GM21390 (cell line): ENCODE measurements around the gene WWTR1.

ENCODE experiments used
- ATAC-seq: cut with Tn5 transposase; IDR thresholded peaks from one replicate; pipeline ENCODE4 v1.9.1; 2021; ENCODE audit not compliant: unreplicated experiment

The WWTR1 gene

DNA sequence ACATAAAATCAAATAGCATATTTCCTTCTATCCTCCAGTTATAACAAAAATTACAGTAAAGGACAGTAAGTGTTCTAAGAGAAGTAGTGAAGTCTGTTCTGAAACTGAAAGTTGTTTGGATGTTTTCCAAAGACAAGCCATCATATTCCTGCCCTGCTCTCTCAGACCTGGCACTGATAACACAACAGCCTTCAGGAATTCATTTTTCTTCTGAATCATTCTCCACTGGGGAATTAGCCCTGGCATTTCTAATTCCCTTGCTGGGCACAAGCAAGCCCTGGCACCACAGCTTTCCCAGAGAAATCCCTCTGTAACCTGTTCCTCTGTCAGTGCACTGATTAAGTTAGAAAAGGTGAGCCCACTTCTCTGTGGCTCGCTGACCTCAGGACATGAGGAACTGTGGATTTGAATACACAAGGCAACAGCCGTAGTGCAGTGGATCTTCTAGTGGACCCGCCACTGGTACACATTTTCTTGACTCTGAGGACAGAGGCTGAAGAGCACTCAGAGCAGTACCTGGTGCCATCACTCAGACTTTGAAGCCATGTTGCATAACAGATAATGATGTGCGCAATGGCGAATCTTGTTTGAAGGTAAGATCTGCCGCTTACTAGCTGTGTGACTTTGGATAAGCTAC lies 61.6 kb downstream of the WWTR1 start:
- ATAC-seq: no peak

- no peak for ATAC-seq
Observed at GRCh38 chr3:149593418-149594160, 64.2 kb downstream of the WWTR1 start.

- no peak for ATAC-seq
Observed at GRCh38 chr3:149592758-149593240, 65.0 kb downstream of the WWTR1 start.

DNA sequence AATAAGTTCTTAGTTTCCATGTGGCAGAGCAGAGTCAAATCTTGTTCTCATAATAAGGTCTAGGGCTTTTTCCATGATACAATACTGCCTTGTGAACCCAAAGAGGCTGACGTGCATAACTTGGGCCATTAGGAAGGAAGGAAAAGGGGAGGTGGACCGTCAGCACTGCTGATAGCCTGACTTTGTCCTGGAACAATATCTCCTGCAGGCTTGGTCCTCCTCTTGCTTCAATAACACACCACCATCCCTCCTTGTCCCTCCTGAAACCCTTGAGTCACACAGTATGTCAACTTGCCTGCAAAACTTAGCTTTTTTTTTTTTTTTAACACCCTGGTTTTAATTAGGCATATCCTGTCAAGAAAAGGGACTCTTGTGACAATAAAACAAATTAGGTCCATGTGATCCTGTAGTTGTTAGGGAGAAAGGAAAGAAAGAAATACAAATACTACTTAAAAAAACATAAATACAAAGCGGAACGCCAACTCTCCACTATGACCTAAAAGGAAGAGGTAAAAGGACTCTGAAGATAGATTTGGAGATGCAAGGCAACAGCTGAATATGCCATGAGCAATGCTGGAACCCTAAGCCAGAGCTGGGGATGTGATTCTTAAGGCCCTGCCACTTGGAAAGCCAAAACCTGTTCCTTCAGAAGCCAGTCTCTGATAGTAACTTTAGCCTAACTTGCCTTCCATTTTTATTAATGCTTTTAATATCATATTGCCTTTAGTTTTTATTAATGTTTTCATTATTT lies 67.0 kb downstream of the WWTR1 start:
- no peak for ATAC-seq

DNA sequence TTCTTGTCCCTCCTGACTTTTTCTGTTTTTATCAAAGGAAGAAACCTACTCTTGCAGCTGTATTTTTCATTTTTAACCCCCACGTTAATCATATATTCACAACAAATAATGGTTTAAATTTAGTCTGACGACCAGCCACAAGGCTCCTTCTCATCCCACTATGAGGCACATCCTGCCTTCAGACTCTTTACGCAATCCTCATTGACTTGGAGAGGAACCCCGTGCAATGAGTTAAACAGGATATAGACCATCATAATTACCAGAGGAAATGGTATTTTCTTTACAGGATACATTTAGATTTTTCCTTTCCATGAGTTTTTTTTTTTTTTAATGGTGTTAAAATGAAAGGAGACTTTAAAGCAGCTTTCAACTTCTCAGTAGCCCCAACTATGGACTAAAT lies 68.5 kb downstream of the WWTR1 start:
- ATAC-seq: no peak

DNA sequence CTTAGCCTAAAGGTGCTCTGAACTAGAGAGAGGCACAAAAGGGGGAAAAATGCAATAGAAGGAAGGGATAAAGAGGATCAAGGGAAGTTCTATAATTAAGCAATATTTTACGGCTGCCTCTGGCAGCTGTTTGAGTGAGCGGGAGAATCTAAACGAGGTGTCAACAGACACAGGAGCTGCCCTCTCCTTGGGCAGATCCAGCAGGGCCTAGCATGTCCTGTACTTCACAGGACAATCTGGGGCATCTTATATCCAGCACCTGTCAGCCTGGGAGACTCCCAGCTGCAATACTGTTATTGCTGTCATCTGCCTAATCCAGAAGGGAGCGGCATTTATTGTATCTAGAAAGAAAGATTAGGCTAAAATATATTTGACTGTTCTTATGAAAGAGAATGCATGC lies 68.9 kb downstream of the WWTR1 start:
- no peak for ATAC-seq

DNA sequence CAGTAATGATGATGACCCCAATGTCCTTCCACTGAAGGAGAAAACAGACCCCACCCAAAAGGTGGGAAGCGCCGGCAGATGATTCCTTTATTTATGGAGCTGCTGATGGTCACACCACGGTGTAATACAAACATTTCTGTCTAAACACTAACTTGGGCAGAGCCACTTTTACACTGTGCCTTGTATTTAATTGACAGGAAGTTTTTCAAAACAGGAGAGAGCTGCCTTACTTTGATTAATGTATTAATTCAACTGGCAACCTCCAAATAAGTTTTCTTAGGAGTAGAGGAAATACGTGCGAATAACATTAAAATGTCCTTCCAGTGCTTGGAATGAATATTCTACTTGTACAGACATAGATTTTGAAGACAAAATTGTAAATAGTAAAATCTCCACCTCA lies 70.4 kb downstream of the WWTR1 start:
- no peak for ATAC-seq

GRCh38 chr3:149586871-149587270 lies 71.0 kb downstream of the WWTR1 start:
- no peak for ATAC-seq

GRCh38 chr3:149585401-149585726 lies 72.5 kb downstream of the WWTR1 start:
- peak; percentile 90 for ATAC-seq

DNA sequence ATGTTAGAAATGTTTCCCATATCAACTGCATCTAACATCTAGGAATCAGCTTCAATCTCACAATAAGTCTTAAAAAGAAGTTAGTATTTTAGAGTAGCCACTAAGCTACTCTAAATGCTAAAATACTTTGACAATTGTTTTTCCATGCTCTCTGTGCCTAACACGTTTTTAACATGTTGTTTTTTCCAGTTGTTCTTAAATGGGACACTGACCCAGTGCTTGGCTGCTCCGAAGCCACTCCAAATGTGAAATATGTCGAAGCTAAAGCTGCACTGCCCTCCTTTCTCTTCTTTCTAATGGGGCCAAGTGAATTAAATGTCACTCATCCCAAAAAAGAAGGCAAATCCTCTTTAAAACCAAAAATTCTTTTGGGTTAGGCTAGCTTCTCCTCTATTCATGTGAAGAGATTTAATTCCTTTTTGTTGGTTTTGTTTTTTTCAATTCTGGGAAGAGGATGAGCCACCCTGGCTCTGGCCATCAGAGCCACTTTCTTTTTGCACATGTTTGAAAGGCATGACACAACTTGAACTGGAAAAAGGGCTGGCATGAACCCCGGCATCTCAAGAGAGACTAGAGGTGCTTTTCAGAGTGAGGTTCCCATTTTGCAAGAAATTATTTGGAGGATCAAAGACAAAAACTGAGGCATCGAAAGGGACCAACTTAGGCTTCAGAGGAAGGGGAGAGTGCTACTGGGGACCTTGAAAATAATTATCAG lies 73.7 kb downstream of the WWTR1 start:
- ATAC-seq: no peak

DNA sequence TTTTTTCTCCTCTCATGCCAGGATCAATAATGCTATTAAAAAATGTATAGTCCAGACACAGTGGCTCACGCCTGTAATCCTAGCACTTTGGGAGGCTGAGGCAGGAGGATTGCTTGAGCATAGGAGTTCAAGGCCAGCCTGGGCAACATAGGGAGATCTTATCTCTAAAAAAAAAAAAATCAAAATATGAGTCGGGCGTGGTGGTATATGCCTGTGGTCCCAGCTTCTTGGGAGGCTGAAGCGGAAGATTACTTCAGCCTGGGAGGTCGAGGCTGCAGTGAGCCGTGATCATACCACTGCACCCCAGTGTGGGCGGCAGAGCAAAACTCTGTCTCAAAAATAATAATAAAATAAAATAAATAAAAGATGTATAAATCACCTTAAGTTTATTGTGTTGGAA lies 75.4 kb downstream of the WWTR1 start:
- ATAC-seq: no peak

DNA sequence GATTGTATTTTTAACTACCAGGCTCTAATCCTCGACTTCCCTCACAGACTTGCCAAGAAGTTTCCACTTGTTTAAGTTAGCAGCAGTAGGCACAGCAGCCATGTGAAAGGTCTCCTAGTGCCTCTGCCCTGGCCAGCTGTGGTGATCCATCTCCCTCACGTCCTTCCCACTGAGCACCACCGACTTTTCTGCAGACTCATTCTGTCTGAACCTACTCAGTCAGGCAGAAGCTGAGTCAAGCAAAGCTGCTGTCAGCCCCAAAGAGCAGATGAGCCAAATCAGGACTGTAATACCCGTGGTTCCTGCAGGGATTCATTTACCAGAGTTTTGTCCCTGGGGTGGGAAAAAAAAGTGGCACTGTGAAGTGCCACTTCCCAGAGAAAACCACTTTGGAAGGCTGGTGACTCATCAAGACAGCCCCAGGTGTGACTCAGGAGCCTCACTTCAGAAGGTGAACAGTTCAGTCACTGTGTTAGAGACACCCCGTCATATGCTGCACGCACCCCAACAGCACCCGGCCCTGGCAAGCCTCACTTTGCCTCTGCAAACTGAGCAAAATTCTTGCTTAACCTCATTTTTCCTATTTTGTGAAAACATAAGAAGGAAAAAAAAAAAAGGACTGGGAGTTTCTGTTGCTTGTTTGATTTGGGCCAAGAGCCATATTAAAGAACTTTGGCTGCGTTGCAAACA lies 76.0 kb downstream of the WWTR1 start:
- no peak for ATAC-seq

DNA sequence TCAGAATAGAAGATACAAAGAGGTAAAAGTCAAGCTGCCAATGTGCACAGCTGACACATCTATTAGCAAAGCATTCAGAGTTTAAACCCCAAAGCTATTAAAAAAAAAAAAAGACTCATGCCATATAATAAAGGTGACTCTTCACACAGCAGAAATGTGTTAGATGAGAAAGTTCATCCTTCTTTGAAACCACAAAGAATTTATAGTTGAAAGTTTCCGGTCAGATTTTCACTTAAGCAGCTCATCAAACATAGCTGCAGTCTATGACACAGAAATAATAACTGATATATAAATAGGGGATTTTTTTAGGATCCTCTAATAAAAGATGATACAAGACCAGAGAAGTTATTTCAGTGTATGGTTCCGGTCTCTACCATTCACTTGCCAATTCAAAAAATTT lies 76.6 kb downstream of the WWTR1 start:
- peak; percentile 35 for ATAC-seq

DNA sequence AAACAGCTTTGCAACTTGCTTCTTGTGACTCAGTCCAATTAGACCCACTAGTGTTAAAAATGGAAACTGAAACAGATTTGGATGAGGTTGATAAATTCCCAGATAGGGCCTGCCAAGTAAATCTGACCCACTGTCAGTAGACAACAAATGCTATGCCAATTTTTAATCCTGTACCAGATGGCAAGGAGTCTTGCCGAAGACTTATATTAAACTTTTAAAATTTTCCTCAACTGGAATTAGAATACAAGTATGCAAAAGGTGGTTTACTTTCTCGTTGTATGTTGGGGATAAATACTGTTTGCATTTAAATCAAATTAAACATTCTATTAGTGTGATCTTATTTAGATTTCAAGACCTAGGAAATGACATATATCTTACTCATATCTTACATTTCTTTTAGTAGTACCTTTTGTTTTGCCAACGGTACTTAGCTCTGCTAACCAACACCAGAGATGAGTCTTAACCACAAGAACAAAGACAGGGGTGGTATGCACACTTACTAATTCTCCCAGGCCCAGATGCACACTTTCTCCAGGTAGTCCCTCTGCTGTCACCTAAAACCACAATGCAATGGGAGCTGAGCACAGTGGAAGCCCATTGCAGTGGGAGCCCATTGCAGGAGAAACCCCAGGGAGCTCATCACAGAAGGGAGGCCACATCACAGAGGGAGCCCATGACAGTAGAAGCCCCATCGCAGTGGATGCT lies 77.8 kb downstream of the WWTR1 start:
- peak; percentile 37 for ATAC-seq

- no peak for ATAC-seq
Observed at GRCh38 chr3:149579161-149579560, 78.7 kb downstream of the WWTR1 start.

- ATAC-seq: no peak
Observed at GRCh38 chr3:149577801-149578200, 80.0 kb downstream of the WWTR1 start.

DNA sequence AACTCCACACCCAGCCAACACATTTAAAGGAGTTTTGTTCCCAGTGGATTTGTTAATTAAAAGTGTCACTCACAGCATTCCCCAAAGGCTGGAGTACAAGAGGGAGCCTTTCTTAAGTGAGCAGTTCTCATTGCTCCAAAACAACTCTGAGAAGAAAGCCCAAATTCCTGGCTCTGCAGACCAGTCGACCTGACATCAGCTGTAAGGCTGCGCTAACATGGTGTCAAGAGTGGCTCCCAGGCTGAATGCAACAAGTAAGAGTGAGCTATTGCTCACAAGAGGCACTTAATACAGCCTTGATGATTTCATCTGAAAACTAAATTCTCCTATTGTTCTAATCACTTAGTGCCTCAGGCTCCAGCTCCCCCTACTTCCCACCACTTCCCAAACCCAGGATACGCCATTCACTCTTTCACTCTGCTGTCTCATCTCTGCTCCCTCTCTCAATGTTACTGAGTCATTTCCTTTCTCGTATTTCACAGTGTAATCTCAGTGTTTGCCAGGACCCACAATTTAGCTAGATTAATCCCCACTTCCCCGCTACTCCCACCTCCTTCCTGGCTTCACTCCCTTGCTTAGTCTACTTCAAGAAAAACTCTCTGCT lies 81.8 kb downstream of the WWTR1 start:
- peak; percentile 63 for ATAC-seq

DNA sequence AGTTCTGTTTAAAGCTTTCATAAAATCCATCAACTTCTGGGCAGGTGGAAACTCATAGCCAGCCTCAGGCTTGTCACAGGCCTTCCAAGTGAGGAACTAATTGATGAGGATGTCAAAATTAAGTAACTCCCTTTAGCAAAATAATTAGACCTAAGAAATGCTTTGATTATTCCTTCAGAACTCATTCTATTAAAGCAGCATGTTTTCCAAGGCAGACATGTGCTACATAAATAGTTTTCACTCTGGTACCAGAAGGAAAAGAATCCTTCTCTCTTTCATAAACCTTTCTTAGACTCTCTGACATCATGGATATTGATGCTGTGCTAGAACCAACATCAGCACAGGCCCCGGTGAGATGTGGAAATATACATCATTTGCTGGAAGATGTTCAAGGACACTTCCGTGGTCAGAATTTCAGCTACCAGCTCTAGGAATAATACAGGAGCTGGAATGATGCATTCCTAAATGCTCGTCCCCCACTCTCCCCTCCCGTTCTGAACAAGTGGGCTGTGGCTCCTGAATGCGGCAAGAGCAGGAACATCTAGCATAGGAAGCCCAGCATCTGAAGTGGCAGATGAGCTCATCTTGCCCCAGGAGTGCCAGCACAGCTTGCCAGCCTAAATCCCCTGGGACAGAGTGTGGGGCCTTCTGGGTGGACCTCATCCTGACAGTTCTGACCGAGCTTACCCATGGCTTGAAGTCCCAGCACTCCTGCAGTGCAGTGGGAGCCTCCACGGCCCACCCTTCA lies 82.4 kb downstream of the WWTR1 start:
- no peak for ATAC-seq

DNA sequence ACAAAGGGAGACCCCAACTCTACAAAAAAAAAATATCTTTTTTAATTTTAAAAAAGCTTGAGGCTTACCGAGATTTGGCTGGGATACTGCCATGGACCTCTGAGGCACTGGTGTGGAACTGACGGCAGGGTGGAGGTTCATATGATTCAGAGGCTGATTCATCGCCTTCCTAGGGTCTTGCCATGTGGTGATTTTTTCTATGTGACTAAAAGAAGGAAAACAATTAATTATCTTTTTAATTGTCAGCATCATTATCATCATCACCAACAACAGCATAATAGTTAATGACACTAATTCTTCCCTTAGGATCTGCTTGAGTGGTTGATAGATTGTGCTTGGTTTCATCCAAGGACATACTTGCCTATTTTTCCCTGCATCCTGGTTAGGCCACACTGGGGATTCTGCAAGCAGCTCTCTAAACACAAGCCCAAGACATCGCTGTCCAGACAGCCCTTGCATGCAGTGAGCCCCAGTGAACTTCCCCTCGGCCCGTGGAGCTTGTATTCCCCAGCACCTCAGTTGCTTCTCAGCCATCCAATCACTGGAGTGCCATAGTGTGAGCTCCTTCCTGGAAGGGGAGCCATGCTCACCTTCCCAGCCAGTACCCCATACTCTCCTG lies 84.9 kb downstream of the WWTR1 start:
- ATAC-seq: no peak
